ENCODE measurements around the gene NUPR2. TPM values are rescaled to one million over a fixed set of nuclear protein-coding genes. Genes with fewer than 3 reads are reported as not detected.
"Not testable (repeated sequence)": the region's sequence is repeated elsewhere in the genome, so short reads cannot be mapped to it uniquely, and the experiment has no call there.

The NUPR2 gene, protein sequence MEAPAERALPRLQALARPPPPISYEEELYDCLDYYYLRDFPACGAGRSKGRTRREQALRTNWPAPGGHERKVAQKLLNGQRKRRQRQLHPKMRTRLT
- 0.20 TPM in 1 of 2 replicates, not detected in the other for total RNA-seq

DNA sequence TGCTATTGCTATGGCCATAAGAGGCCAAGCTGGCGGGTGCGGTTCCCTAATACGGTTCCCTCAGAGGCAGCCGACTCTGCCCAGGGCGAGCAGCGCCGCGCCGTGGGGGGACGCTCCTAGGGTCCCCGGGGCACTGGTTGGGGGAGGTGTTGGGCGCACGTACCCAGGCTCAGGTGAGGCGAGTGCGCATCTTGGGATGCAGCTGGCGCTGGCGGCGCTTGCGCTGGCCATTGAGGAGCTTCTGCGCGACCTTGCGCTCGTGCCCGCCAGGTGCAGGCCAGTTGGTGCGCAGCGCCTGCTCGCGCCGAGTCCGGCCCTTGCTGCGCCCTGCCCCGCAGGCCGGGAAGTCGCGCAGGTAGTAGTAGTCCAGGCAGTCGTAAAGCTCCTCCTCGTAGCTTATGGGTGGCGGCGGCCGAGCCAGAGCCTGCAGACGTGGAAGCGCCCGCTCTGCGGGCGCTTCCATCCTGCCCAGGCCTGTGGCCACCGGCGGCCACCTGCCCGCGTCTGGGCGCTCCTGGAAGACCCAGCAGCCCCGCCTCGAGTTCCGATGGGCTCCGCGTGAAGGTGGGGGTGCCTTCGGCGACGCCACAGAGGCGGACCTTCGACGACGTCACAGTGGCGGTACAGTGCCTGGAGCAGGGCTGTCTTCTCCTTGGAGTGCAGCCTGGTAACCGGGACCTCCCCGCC is at the start of gene NUPR2:
Gene NUPR2, minus strand, starts transcription at position 566 of the 687 bp plus-strand sequence. Its CDS starts 103 bp downstream, at position 463.
- DNase-seq (ENCODE audit: low read depth): no peak

DNA sequence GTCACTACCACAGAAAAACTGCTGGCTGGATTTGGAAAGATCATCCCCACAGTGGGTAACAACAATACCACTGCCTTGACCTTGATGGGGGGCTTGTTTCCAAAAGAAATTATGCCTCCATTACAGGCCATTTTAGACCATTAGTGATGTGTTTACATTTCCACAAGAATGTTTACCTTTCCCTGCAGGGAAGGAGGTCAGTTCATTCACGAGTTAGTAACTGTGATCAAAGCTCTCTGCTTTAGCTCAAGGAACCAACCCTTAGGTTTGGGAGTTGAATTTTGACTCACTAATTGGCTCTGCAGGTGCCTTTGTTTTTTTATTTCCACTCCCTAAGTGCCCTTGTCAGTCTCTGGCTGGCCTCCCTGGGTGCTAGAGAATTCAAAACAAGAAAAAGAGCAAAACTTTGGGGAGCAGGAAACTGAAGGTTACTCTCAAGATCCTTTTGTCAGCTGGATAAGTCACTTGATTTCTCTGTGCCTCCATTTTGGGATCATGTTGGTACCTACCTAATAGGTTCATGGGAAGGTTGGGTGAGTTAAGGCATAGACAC is 41.1 kb upstream of the NUPR2 start:
- no peak for DNase-seq (ENCODE audit: low read depth)

DNA sequence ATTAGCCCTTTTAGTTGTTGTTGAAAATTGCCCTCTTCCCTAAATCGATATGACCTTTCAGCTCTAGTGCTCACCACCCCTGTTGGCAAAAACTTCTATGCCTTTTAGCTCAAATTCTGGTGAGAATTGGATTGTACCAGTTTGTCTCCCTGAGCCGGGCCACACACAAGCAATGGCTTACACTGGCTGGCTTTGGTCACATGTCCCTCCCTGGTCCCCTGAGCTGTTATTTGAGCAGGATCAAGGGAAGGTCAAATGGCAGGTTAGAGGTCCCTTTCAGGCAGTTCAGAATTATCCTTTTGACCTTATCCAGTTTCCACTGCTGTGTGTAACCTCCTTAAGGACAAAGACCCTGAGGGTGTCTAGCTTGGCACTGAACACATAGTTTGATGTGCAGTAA is 14.8 kb upstream of the NUPR2 start:
- not testable (repeated sequence) for DNase-seq (ENCODE audit: low read depth)

DNA sequence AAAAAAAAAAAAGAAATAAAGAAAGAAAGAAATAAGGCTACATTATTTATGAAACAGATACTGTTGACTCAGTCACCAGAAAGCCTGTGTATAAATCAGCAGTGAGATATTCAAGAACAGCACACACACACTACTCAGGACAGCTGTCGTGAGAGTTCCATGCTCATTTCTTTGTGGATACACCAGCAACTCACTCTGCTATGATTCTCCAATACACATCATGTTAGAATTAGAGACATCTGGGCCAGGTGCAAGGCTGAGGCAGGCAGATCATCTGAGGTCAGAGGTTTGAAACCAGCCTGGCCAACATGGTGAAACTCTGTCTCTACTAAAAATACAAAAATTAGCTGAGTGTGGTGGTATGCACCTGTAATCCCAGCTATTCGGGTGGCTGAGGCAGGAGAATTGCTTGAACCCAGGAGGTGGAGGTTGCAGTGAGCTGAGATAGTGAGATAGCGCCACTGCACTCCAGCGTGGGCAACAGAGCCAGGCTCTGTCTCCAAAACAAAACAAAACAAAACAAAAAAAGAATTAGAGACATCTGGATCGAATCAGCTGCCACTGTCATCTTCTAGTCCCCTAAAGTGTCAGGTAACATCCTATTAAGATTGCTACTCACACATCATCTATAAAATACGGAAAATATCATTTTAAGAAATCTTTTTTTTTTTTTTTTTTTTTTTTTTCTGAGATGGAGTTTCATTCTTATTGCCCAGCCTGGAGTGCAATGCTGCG is 11.2 kb upstream of the NUPR2 start:
- DNase-seq (ENCODE audit: low read depth): no peak

DNA sequence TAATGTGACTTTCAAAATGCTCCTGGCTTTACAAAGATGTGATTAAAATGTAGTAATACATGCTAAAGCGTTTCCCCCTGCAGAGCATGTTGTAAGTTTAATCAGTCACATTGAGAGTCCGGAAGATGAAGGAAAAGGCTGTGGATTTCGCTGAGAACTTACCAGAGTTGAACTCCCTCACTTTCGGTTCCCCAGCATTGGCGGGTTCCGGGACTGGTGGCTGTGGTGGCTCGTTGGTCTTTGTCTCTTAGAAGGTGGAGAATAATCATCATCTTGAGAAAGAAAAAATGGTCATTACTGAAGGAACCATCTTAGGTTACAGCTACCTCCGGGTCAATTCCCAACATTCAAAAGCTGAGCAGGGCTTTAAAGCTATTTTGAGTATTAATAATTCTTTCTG is 9.6 kb upstream of the NUPR2 start:
- no peak for DNase-seq (ENCODE audit: low read depth)

DNA sequence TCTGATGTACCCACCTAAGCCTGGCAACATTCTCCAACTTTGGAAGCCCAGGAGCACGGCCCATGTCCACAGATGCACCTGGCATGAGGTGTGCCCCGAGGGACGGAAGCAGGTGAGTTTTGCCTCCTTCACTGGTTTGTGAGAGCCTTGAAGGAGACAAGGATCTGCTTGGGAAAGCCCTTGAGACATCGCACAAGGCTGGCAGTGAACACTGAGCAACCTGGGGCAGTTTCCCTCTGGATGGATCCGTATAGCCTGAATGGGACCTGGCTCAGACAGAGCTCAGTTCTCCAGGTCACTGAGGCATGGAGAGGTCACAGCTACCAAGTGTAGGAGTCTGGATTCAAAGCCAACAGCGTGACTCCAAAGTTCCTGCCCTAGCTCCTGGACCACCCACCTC is 8.8 kb upstream of the NUPR2 start:
- no peak for DNase-seq (ENCODE audit: low read depth)

DNA sequence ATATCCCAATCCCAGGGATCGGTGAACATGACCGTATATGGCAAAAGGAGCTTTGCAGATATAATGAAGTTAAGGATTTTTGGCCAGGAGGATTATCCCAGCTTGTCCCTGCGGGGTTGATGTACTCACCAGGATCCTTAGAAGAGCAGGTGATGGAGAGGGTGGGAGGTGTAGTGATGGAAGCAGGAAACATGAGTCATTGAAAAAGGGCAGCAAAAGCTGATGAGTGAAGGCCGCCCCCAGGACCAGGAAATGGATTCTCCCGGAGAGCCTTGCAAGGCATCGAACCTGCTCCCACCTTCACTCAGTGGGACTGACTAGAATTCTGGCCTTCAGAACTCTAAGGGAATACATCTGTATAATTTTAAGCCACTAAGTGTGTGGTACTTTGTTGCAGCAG is 5.2 kb upstream of the NUPR2 start:
- DNase-seq (ENCODE audit: low read depth): no peak

DNA sequence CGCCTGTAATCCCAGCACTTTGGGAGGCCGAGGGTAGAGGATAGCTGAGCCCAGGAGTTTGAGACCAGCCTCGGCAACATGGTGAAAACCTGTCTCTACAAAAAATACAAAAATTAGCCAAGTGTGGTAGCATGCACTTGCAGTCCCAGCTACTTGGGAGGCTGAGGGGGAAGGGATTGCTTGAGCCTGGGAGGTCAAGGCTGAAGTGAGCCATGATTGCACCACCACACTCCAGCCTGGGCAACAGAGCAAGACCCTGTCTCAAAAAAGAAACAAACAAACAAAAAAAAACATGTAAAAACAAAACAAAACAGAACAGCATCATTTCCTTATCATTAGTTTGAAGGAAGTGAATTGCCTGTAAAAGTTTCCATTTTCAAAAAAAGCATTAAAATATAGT is 4.0 kb downstream of the NUPR2 start:
- DNase-seq (ENCODE audit: low read depth): not testable (repeated sequence)

DNA sequence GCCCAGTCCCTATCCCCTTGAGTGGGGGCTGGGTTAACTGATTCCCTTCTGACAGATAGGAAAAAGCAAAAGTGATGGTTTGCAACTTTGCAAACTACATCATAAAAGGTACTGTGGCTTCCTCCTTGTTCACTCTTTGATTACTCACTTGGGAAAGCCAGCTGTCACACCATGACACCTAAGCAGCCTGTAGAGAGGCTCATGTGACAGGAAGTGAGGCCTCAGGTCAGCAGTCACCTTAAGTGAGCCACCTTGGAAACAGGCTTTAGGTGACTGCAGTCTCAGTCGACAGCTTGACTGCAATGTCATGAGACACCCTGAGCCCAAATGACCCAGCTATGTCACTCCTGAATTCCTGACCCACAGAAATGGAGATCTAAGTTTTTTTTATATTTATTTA is 5.6 kb downstream of the NUPR2 start:
- DNase-seq (ENCODE audit: low read depth): no peak

DNA sequence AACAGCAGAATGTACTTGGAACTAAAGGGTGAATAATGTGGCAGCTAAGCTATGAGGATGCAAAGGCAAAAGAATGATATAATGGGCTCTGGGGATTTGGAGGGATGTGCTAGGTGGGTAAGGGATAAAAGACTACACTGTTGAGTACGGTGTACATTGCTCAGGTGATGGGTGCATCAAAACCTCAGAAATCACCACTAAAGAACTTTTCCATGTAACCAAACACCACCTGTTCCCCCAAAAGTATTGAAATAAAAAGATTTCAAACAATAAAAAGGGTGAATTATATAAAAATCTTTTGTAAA is 8.3 kb downstream of the NUPR2 start:
- DNase-seq (ENCODE audit: low read depth): no peak

DNA sequence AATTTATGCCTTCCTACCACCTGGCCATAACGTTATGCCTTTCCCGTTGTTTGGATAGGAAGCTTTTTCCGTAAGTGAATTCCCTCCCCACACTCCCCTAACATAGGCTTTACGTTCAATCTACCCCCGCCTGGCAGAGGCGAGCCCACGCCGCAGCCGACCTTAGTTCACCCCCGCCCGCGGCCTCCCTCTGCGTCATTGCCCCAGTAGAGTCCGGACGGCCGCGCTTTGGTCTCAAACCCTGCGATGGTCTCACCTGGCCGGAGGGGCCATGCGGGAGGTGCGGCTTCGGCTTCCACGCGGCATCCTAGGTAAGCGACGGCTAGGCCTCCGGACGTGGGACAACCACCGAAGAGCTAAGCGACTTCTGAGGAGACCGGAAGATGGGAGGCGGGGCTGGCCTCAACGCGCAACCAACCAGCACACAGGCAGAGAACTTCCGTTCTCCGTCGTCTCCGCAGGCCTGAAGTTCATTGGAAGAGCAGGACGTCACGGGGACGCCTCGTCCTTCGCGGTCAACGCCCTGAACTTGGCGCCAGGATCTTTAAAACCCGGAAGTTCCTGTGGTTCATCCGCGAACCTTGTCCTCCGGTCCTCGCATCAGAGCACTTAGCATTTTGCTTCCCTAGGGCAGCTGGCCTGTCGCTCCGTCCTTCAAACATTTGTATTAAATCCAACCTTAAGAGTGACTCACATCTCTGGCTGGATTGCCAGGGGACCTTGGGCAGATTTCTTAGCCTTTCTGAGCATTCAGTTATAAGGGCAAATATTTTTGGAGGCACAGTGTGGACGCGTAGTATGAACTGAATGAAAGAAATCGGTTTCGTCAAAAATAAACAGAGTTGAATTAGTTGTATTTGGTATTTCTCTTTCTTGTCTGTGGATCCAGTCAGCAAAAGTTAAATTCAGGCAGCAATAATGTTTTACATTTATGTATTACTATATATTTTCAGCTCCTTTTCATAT is 9.8 kb downstream of the NUPR2 start, which contains the start of gene CHCHD2:
Gene CHCHD2, minus strand, starts transcription at position 369 of the 966 bp plus-strand sequence. Its CDS starts 63 bp downstream, at position 306.
- peak; percentile 98 for DNase-seq (ENCODE audit: low read depth)

DNA sequence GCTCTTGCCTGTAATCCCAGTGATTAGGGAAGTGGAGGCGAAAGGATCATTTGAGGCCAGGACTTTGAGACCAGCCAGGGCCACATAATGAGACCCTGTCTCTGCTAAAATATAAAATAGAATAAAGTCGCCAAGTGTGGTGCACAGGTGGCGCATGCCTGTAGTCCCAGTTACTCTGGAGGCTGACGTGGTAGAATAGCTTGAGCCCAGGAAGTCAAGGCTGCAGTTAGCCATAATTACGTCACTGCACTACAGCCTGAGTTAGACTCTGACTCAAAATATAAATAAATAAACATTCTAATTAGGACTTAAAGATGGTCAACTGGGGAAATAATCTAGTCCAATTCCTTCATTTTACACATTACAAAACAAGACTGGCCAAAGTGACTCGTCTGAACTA is 10.7 kb downstream of the NUPR2 start:
- DNase-seq (ENCODE audit: low read depth): peak; percentile 78

DNA sequence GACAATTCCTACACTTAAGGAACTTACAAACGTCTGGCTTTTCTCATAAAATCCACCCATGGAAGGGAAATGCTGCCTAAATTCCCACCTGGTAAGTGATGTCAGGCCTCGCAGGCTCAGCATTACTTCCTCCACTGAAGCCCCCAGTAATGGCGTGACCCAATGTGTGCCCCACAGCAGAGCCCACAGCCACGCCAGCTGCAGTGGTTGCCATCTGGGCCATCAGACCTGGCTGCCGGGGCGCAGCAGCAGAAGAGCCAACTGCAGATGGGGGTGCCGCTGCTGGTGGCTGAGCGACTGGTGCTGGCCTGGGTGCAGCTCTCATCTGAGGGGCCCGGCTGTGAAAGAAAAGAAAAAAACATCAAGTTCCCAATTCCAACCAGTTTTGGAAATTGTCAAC is 12.1 kb downstream of the NUPR2 start:
- DNase-seq (ENCODE audit: low read depth): not testable (repeated sequence)

DNA sequence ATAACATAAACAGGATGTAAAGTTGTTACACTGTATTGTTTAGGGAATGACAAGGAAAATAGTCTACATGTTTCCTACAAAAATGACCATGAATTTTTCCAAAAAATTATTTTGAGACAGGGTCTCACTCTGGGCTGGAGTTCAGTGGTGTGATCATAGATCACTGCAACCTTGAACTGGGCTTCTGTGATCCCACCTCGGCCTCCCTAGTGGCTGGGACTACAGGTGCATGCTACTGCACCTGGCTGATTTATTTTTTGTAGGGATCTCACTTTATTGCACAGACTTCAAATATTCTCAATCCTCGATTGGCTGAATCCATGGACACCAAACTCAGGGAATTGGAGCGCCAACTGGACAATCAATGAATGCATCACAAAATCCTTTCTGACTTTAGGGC is 16.6 kb downstream of the NUPR2 start:
- DNase-seq (ENCODE audit: low read depth): no peak

DNA sequence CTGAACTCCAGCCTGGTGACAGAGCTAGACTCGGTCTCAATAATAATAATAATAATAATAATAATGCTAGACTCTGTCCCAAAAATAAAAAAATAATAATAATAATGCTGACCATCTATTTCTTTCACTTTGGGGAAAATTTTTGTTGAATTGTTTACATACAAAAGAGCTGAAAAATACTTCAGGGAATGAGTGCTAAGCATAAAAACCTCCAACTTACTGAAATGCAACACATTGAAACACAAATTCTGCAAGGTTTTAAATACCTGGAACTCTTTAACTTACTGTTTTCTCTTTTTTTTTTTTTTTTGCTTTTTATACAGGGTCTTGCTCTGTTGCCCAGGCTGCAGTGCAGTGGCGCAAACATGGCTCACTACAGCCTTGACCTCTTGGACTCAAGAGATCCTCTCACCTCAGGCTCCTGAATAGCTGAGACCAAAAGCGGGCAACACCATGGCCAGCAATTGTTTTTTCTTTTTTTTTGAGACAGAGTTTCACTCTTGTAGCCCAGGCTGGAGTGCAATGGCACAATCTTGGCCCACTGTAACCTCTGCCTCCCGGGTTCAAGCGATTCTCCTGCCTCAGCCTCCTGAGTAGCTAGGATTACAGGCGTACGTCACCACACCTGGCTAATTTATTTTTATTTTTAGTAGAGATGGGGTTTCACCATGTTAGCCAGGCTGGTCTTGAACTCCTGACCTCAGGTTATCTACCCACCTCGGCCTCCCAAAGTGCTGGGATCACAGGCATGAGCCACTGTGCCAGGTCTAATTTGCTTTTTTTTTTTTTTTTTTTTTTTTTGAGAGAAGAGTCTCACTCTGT is 17.8 kb downstream of the NUPR2 start:
- not testable (repeated sequence) for DNase-seq (ENCODE audit: low read depth)

DNA sequence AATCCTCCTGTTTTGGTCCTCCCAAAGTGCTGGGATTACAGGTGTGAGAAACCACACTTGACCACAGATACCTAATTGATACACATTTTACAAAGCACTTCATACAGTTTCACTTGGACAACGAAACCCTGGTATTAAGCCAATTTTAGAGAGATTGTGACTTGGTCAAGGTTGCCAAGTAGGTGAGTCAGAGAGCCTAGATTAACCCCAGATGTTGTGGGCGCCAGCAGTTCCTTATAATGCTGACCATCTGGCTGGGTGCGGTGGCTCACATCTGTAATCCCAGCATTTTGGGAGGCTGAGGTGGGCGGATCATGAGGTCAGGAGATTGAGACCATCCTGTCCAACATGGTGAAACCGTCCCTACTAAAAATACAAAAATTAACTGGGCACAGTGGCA is 18.5 kb downstream of the NUPR2 start:
- peak; percentile 16 for DNase-seq (ENCODE audit: low read depth)

DNA sequence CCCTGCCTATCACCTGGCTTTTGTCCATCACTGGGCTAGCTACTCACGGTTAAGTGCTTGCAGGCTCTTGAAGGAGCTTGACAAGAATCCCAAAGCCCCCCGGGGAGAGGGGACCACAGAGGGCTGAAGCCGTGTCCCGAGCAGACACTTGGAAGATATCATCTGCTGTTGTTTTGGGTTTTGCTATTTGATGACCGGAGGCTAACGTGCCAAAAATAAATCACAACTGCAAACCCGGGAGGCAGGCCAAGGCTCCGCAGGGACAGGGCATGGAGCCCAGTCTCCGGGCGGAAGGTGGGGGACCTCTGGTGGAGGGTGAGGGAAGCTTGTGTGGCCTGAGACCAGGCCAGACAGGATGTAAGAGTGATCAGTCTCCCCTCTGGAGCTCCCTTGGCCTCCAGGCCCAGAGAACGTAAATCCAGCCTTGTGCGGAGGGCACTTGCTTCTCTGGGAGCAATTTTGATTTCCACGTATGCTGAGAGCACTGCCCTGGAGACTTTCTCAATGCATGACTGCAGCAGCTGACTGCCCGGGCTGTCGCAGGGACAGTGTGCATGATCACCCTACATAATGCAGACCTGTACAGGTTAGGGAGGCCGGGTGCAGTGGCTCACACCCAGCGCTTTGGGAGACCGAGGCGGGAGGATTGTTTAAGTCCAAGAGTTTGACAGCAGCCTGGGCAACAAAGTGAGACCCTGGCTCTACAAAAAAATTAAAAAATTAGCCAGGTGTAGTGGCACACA is 23.3 kb downstream of the NUPR2 start, which contains the start of gene PHKG1:
Gene PHKG1, minus strand, starts transcription at position 164 of the 743 bp plus-strand sequence. CDS start 4,011 bp downstream, outside the sequence.
- DNase-seq (ENCODE audit: low read depth): peak; percentile 35

DNA sequence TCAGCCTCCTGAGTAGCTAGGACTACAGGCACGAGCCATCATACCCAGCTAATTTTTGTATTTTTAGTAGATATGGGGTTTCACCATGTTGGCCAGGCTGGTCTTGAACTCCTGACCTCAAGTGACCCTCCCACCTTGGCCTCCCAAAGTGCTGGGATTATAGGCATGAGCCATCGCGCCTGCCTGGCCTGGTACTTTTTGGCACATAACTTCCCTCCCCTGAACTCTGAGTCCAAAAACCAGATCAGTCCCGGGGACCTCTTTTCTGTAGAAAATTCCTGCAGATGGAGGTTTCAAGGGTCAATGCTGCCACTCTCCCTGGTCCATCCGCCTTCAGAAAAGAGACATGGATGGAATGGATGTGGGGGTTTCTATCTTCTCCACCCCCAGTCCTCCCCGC is 23.8 kb downstream of the NUPR2 start:
- not testable (repeated sequence) for DNase-seq (ENCODE audit: low read depth)

DNA sequence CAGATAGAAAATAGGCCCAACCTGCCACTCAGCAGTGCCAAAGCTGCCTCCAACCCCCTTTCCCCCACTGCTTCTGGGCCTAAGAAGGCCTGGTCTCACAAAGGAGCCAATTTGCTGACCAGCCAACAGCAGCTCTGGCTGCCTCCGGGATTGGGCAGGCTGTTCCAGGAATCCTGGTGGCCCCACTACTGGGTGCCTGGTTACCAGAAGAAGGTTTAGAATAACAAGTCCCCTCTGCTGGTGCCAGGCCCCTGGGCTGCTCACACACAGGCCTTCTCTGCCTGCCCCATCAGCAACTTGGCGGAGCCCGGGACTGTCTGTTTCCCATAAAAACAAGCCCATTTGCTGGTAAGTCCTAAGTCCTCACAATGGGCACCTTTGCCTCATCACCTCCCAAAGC is 24.6 kb downstream of the NUPR2 start:
- DNase-seq (ENCODE audit: low read depth): no peak

DNA sequence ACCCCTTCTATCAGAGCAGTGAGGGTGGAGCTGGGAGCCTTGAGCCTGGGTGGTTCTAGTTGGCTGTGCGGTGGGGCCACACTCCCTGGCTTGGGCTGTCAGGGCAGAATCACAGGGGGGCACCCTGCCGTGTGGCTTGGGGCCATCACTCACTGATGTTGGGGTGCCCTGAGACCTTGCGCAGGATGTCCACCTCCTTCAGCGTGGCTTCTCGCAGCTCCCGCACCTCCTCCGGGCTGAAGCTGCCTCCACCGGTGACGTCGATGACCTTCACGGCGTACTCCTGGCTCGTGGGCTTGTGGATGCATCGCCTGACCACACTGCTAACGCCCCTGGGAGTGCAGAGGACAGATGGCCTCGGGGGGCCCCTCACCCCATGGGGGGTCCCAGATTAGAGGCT is 28.8 kb downstream of the NUPR2 start:
- no peak for DNase-seq (ENCODE audit: low read depth)

Measured in renal cortical epithelial cell (primary cell).